Measurements from ENCODE around the gene FBXW8.

DNA sequence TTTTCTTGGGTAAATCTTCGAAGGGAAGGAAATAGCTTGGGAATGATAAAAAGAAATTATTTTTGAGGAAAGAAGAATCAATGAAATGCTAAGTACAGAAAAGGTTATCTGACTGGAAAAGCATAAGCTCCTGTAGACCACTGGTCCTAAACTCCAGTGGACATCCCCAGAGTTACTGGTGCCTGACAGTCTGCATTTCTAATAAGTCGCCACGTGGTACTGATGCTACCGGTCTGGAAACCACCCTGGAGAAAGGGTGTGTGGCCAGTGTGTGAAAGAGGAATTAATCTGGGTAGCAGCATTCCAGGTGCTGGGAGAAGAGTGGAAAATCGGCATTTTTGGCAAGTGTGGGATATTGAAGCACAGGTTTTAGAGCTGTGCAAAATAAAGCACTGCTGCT, 73.3 kb downstream of the FBXW8 start:
- TF ChIP-seq, protein P1, sequence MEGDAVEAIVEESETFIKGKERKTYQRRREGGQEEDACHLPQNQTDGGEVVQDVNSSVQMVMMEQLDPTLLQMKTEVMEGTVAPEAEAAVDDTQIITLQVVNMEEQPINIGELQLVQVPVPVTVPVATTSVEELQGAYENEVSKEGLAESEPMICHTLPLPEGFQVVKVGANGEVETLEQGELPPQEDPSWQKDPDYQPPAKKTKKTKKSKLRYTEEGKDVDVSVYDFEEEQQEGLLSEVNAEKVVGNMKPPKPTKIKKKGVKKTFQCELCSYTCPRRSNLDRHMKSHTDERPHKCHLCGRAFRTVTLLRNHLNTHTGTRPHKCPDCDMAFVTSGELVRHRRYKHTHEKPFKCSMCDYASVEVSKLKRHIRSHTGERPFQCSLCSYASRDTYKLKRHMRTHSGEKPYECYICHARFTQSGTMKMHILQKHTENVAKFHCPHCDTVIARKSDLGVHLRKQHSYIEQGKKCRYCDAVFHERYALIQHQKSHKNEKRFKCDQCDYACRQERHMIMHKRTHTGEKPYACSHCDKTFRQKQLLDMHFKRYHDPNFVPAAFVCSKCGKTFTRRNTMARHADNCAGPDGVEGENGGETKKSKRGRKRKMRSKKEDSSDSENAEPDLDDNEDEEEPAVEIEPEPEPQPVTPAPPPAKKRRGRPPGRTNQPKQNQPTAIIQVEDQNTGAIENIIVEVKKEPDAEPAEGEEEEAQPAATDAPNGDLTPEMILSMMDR (optimal IDR thresholded peaks at IDR 0.05 in 1 of 3, IDR thresholded peaks at IDR 0.05 in 1 of 3, conservative IDR thresholded peaks at IDR 0.05 in 1 of 3; ENCODE audit: extremely low read depth in 1 of 3, insufficient read depth in 2 of 3, low read length in 3 of 3) = no peak
- no peak for TF ChIP-seq EZH2 (IDR thresholded peaks at IDR 0.05; ENCODE audit: low read length)

Measured in keratinocyte (primary cell).